Neural progenitor cell (in vitro differentiated cells): ENCODE measurements around the gene CSNK2A1. TPM values are rescaled to one million over a fixed set of nuclear protein-coding genes. Genes with fewer than 3 reads are reported as not detected.

ENCODE experiments used
- DNase-seq: peaks from one replicate; pipeline ENCODE4 v3.0.0-alpha.2; 2016; ENCODE audit warnings: low spot score
- H2AFZ ChIP-seq: fragments of 200-600 bp; sonication (generic); replicated peaks from 2 replicates; pipeline ENCODE4 v1.6.1; 2016; ENCODE audit warnings: antibody characterized with exemption
- H3F3A ChIP-seq: fragments of 200-600 bp; sonication (generic); 2 replicates; pipeline ENCODE4 v1.6.1; 2016; ENCODE audit warnings: antibody characterized with exemption, low read depth
- H3K27ac ChIP-seq: fragments of 200-600 bp; sonication (generic); 2 replicates; pipeline ENCODE4 v1.5.1; 2016; ENCODE audit warnings: mild to moderate bottlenecking
- H3K27me3 ChIP-seq: fragments of 200-600 bp; sonication (generic); 2 replicates; pipeline ENCODE4 v1.6.1; 2016; ENCODE audit warnings: mild to moderate bottlenecking, moderate library complexity
- H3K36me3 ChIP-seq: fragments of 200-600 bp; sonication (generic); 2 replicates; pipeline ENCODE4 v1.5.1; 2016
- H3K4me1 ChIP-seq: fragments of 200-600 bp; sonication (generic); 2 replicates; pipeline ENCODE4 v1.6.1; 2016; ENCODE audit warnings: mixed run types
- H3K4me2 ChIP-seq: fragments of 200-600 bp; sonication (generic); 2 replicates; pipeline ENCODE4 v1.6.1; 2016
- H3K4me3 ChIP-seq: fragments of 200-600 bp; sonication (generic); 2 replicates; pipeline ENCODE4 v1.5.1; 2016
- H3K79me2 ChIP-seq: fragments of 200-600 bp; sonication (generic); 2 replicates; pipeline ENCODE4 v1.6.1; 2016; ENCODE audit warnings: low read depth
- H3K9ac ChIP-seq: fragments of 200-600 bp; sonication (generic); 2 replicates; pipeline ENCODE4 v1.6.1; 2016
- H3K9me3 ChIP-seq: fragments of 200-600 bp; sonication (generic); 2 replicates; pipeline ENCODE4 v1.5.1; 2016; ENCODE audit warnings: low read depth
- H4K20me1 ChIP-seq: fragments of 200-600 bp; sonication (generic); 2 replicates; pipeline ENCODE4 v1.6.1; 2016; ENCODE audit warnings: low read depth
- H3K27ac Mint-ChIP-seq: 3 replicates; pipeline ENCODE4 v1.8.0; 2021; ENCODE audit warnings: mixed read lengths
- H3K27me3 Mint-ChIP-seq: 2 replicates; pipeline ENCODE4 v1.8.0; 2022; ENCODE audit warnings: low read depth, mild to moderate bottlenecking, inconsistent platforms, moderate library complexity, mixed read lengths; ENCODE audit not compliant: insufficient read depth
- H3K36me3 Mint-ChIP-seq: 3 replicates; pipeline ENCODE4 v1.8.0; 2021; ENCODE audit warnings: mixed read lengths
- H3K4me1 Mint-ChIP-seq: 3 replicates; pipeline ENCODE4 v1.8.0; 2021; ENCODE audit warnings: mixed read lengths
- H3K4me3 Mint-ChIP-seq: 3 replicates; pipeline ENCODE4 v1.8.0; 2021; ENCODE audit warnings: mild to moderate bottlenecking, moderate library complexity, mixed read lengths
- H3K9me3 Mint-ChIP-seq: 3 replicates; pipeline ENCODE4 v1.8.0; 2020; ENCODE audit warnings: mixed read lengths
- EZH2 ChIP-seq: fragments of 200-600 bp; sonication (generic); IDR thresholded peaks from 2 replicates; pipeline ENCODE4 v1.6.1; 2017; ENCODE audit warnings: antibody characterized with exemption, mild to moderate bottlenecking, moderate library complexity
- total RNA-seq: library from RNA; depleted of rRNA; stranded (reverse); fragments of >200 nt; gene quantifications from 2 replicates; pipeline ENCODE4 v1.2.3, GENCODE V29; 2015; ENCODE audit warnings: low replicate concordance
- TF ChIP-seq, protein P1 (sequence below): fragments of 200-600 bp; sonication (generic); IDR thresholded peaks from 2 replicates; pipeline ENCODE4 v1.5.1; 2017; ENCODE audit warnings: antibody characterized with exemption, mild to moderate bottlenecking

The CSNK2A1 gene
- total RNA-seq, 1 donor from 2014 or later: 599 TPM

- Histone ChIP-seq H3K79me2 (peaks cover 46% of the 10 kb centered on the region), H2AFZ (peak within 1 kb of the TSS; percentile 83), H3K4me2 (peak within 1 kb of the TSS; percentile 89), H3K36me3 (no peaks in the 10 kb centered on the region), H3K27ac (no peak within 1 kb of the TSS), H3K27me3 (peaks cover 24% of the 10 kb centered on the region), H3F3A (peaks cover 13% of the 10 kb centered on the region), H3K9ac (peak within 1 kb of the TSS; percentile 40), H3K4me1 (peaks cover 10% of the 10 kb centered on the region), H3K4me3 (peak within 1 kb of the TSS; percentile 79), H3K9me3 (no peaks in the 10 kb centered on the region), H4K20me1 (peaks cover 45% of the 10 kb centered on the region)
- TF ChIP-seq, protein P1, sequence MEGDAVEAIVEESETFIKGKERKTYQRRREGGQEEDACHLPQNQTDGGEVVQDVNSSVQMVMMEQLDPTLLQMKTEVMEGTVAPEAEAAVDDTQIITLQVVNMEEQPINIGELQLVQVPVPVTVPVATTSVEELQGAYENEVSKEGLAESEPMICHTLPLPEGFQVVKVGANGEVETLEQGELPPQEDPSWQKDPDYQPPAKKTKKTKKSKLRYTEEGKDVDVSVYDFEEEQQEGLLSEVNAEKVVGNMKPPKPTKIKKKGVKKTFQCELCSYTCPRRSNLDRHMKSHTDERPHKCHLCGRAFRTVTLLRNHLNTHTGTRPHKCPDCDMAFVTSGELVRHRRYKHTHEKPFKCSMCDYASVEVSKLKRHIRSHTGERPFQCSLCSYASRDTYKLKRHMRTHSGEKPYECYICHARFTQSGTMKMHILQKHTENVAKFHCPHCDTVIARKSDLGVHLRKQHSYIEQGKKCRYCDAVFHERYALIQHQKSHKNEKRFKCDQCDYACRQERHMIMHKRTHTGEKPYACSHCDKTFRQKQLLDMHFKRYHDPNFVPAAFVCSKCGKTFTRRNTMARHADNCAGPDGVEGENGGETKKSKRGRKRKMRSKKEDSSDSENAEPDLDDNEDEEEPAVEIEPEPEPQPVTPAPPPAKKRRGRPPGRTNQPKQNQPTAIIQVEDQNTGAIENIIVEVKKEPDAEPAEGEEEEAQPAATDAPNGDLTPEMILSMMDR: peak; percentile 22
- TF ChIP-seq EZH2: no peak
- Mint-ChIP-seq H3K9me3 (peaks cover 5% of the 10 kb centered on the region), H3K36me3 (peaks cover 2% of the 10 kb centered on the region), H3K4me1 (peaks cover 28% of the 10 kb centered on the region), H3K4me3 (peak within 1 kb of the TSS; percentile 97), H3K27me3 (peaks cover 7% of the 10 kb centered on the region), H3K27ac (peak within 1 kb of the TSS; percentile 69)
- DNase-seq: peak; percentile 96
Observed at GRCh38 chr20:462199-462991, 81.2 kb downstream of the CSNK2A1 start, which contains the start of gene TBC1D20. Gene TBC1D20 (minus strand): TSS chr20:462533. CDS start chr20:462405, 128 bp downstream.

DNA sequence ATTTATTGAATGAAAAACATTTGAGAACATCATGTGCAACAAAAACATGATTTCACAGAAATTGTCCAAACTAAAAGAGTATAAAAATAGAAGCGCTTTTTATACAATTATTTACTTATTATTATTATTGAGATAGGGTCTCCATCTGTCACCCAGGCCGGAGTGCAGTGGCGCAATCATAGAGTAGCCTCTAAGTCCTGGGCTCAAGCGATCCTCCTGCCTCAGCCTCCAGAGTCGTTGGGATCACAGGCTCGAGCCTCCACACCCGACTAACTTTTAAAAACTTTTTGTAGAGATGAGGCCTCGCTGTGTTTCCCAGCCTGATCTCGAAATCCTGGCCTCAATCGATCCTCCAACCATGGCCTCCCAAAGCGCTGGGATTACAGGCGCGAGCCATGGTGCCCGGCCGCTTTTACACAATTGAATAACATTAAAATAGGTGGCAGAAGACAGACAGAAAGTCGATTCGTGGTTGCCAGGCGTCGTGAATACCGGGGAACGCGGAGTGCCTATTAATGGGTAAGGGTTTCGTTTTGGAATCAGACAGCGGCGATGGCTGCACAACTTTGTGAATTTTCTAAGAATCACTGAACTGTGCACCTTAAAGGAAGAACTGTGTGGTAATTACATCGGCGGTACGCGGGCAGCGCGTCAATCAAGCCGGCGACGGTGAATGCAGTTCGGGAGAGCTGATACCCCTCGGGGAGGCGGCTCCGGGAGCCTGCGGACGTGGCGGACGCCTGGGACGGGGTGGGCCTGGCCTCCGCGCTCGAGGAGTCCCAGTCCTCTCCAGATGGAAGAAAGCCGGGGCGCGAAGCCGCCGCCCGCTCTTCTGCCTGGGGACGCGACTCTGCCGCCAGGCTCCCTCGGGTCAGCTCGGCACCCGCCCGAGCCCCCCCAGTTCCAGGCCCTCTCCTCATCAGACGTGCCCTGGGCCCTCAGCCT is 82.1 kb downstream of the CSNK2A1 start:
- Mint-ChIP-seq H3K4me3 (peak overlapping the region; percentile 97), H3K4me1 (peaks cover 28% of the 10 kb centered on the region), H3K27ac (peak overlapping the region; percentile 69), H3K9me3 (no peaks in the 10 kb centered on the region), H3K27me3 (peaks cover 7% of the 10 kb centered on the region), H3K36me3 (peaks cover 2% of the 10 kb centered on the region)
- H3K4me1 ChIP-seq: peaks cover 10% of the 10 kb centered on the region
- H2AFZ ChIP-seq: peak overlapping the region; percentile 81
- no peaks in the 10 kb centered on the region for H3K36me3 ChIP-seq
- H3K4me2 ChIP-seq: peak overlapping the region; percentile 89
- no peak overlapping the region for H3K27ac ChIP-seq
- peaks cover 24% of the 10 kb centered on the region for H3K27me3 ChIP-seq
- DNase-seq: peak; percentile 76
- H3K9me3 ChIP-seq: no peaks in the 10 kb centered on the region
- H3K9ac ChIP-seq: peak overlapping the region; percentile 40
- H3K79me2 ChIP-seq: peaks cover 54% of the 10 kb centered on the region
- H3K4me3 ChIP-seq: peak overlapping the region; percentile 79
- TF ChIP-seq, protein P1: no peak
- TF ChIP-seq EZH2: no peak
- H3F3A ChIP-seq: peaks cover 13% of the 10 kb centered on the region
- peaks cover 51% of the 10 kb centered on the region for H4K20me1 ChIP-seq

DNA sequence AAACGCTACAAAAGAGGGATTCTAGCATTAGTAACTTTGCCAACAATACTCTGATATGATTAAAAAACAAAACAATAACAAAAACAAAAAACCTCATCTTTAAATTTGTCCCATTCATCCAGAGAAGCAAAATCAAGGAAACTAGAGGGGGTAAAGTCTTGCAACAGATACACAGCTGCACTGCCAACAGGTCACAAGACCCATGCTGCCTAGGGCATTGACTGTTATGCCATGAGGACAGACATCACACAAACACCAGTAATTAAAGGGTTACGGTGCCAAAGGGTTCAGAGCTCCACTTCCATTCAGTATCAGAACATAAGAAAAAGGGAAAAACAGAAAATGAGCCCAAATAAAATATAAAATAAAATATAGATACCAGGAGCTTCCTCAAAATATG is 82.9 kb downstream of the CSNK2A1 start:
- DNase-seq: no peak
- H3K9me3 Mint-ChIP-seq: no peaks in the 10 kb centered on the region
- Histone ChIP-seq H4K20me1 (peaks cover 59% of the 10 kb centered on the region), H3K4me1 (peaks cover 10% of the 10 kb centered on the region), H3F3A (peaks cover 13% of the 10 kb centered on the region), H2AFZ (no peak overlapping the region), H3K9ac (no peak overlapping the region), H3K9me3 (no peaks in the 10 kb centered on the region), H3K36me3 (no peaks in the 10 kb centered on the region), H3K27ac (no peak overlapping the region), H3K79me2 (peaks cover 62% of the 10 kb centered on the region), H3K27me3 (peaks cover 24% of the 10 kb centered on the region), H3K4me2 (peak overlapping the region; percentile 89), H3K4me3 (peak overlapping the region; percentile 79)
- peaks cover 4% of the 10 kb centered on the region for H3K36me3 Mint-ChIP-seq
- no peak overlapping the region for H3K27ac Mint-ChIP-seq
- peaks cover 28% of the 10 kb centered on the region for H3K4me1 Mint-ChIP-seq
- no peak for TF ChIP-seq EZH2
- peaks cover 7% of the 10 kb centered on the region for H3K27me3 Mint-ChIP-seq
- H3K4me3 Mint-ChIP-seq: peak overlapping the region; percentile 97
